Tongue (tissue), 2 donors: Measurements from ENCODE around the gene GCAT. TPM values are rescaled to one million over a fixed set of nuclear protein-coding genes. Genes with fewer than 3 reads are reported as not detected.

Experiments used
- DNase-seq: peaks from one replicate; pipeline ENCODE4 v3.0.0-alpha.2; 2015
- total RNA-seq: library from RNA; depleted of rRNA; stranded (reverse); fragments of >200 nt; gene quantifications from one replicate; pipeline ENCODE4 v1.2.3, GENCODE V29; 2014

Gene GCAT
- total RNA-seq, 1 donor from 2014 or later, result 16.7 TPM

DNA sequence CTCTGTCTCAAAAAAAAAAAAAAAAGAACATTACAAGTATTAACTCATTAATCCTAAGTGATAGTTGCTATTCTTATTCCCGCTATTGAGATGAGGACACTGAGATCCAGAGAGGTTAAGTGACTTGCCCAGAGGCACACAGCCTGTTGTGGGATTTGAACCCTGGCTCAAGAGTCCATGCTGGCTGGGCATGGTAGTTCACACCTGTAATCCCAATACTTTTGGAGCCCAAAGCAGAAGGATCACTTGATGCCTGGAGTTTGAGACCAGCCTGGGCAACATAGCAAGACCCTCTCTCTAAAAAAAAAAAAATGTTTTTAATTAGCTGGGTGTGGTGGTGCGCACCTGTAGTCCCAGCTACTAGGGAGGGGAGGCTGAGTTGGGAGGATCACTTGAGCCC lies 4.1 kb downstream of the GCAT start:
- DNase-seq, result no peak

GRCh38 chr22:37812869-37813678 lies 5.3 kb downstream of the GCAT start:
- no peak for DNase-seq

DNA sequence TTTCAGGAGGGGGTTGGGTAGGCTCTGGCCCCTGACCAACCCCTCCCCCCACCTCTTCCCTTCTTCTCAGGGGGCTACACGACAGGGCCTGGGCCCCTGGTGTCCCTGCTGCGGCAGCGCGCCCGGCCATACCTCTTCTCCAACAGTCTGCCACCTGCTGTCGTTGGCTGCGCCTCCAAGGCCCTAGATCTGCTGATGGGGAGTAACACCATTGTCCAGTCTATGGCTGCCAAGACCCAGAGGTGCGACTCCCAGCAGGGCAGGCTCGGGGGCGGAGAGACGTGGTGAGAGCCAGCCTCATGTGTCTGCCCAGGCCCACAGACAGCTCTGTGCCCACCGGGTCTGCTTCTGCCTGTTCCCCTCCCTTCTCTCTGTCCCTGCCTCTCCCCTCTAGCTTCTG lies 7.9 kb downstream of the GCAT start:
- DNase-seq, result no peak

- no peak for DNase-seq
Observed at GRCh38 chr22:37816543-37817180, 8.9 kb downstream of the GCAT start.

DNA sequence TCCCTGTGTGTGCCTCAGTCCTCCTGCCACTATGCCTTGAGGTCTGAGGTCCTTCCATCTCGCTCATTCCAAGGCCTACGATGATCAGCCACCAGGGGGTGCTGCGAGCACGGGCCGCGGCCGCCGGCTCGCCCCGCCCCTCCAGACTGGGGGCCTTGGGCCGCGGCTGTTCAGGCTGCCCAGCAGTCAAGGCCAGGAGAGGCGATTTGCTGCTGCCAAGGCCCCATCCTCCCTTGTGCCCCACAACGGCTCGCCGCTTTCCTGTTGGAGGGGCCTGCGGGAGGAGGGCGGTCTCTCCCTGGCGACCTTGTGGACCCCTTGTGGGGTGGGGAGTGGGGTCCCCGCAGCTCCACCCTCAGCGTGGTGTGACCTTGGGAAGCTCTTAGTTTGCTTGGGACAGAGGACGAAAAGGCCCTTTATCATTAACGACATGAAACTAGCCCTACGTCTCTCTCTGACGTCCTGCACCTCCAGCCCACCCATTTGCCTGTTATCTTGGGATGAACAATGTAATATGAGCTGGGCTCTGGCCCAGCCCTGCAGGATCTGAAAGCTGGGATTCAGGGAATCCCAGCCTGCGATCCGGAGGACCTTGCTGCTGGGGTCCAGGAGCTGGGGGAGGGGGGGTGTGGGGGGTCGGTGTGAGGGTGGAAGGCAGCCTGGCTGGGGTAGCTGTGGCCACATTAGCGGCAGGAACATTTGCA lies 10.1 kb downstream of the GCAT start:
- DNase-seq, result peak; percentile 90

DNA sequence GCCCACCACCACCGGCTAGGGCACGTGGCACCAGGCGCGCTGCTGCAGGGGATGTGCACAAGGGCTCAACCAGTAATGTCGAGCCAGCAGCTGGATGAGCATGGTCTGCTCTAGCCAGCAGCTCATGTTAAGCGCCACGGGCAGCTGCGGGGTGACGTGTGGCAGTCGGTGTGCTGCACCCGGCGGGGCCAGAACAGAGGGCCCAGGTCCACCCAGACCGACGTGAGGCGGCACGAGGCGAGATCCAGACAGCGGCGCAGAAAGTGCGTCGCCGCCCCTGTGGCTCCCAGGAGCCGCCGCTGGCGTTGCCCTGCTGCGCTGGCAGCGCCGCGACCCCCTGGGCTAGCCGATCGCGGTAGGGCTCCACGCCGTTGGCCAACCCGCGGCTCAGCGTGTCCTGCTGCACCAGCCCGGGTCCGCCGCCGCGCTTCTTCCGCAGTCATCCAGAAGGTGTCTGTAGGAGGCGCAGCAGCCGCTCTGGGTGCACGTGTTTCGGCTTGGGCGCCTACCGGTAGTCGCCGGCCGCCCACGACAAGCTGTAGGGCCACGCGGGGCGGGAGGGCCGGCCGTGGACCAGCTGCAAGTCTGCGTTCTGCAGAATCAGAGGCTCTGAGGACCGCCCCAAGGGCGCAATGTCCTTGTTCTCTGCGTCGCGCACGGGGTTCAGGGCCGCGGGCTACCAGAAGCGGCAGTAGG lies 10.8 kb downstream of the GCAT start:
- DNase-seq, result peak; percentile 79

DNA sequence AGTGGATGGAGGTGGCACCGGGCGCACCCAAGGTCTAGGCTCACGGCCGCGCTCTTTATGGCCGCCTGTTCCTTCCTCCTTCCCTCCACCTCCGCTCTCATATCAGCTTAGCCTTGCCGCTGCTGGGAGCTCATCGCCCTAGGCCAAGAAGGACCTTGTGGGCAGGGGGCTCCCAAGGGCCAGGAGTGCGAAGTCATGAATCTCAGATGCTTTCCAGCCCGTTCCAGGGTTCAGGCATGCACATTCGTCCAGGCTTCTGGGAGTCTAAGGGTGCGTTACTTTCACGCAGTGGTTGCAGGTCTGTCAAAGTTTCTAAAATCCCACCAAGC lies 11.3 kb downstream of the GCAT start:
- DNase-seq, result no peak

GRCh38 chr22:37820350-37820749 lies 12.6 kb downstream of the GCAT start:
- DNase-seq, result no peak

DNA sequence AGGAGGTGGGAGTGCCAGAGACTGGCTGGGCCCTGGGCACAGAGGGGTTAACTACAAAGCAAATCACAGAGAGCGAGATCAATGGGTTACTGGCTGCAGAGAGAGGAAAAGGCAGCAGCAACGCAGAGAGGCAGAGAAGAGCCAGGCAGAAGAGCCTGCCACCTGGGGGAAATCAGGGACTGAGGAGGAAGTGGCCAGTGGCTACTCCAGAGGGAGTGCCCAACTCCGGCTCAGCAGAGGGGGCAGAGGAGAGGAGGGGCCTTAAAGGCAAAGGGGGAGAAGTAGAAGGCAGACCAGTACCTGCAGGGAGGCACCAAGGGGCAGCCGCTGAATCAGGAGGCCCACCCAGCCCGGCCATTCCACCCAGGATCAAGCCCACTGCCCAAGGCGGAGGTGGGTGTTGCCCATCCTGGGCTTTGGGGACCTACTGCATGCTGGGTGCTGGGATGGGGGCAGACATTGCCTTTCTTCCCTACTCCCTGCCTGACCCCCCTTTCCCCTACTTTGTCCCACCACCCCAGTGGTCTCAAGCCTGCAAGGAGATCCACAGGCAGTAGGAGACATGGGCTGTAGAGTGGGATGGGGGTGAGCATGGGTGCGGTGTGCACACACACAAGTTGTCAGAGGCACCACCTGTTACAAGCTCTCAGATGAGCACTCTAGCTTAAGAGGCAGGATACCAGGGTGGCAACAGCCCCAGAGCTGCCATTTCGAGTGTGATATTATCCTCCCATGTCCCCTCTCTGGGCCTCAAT lies 14.5 kb downstream of the GCAT start:
- no peak for DNase-seq

DNA sequence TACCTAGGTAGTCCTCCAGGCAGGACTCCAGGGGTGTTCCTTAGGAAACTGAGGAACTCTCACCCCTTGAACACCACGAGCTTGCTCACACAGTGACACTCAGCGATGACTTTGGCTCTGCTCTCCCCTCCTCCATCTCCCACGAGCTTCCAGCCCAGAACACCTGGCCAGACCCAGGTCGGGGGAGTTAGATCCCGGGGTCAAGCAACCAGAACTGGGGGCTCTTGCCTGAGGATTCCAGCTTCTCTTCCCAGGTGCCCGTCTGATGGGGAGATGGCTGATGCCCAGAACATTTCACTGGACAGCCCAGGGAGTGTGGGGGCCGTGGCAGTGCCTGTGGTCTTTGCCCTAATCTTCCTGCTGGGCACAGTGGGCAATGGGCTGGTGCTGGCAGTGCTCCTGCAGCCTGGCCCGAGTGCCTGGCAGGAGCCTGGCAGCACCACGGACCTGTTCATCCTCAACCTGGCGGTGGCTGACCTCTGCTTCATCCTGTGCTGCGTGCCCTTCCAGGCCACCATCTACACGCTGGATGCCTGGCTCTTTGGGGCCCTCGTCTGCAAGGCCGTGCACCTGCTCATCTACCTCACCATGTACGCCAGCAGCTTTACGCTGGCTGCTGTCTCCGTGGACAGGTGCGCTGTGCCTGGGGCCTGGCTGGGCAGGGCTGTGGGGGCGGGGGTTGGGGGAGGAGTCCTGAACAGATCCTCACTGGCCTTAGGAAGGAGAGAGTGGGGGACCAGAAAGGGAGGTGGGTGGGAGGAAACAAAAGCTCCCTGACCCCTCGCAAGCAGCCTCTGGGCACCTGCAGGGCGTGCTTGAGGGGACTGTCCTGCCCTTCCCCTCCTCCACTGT lies 15.6 kb downstream of the GCAT start, which contains the start of gene GALR3:
Gene GALR3, plus strand, starts transcription at position 249 of the 852 bp plus-strand sequence. Its CDS starts 25 bp downstream, at position 274.
- no peak for DNase-seq

GRCh38 chr22:37824674-37825641 lies 17.2 kb downstream of the GCAT start:
- no peak for DNase-seq

GRCh38 chr22:37827056-37827455 lies 19.3 kb downstream of the GCAT start:
- DNase-seq, result peak; percentile 81

GRCh38 chr22:37830093-37830842 lies 22.5 kb downstream of the GCAT start:
- DNase-seq, result no peak

DNA sequence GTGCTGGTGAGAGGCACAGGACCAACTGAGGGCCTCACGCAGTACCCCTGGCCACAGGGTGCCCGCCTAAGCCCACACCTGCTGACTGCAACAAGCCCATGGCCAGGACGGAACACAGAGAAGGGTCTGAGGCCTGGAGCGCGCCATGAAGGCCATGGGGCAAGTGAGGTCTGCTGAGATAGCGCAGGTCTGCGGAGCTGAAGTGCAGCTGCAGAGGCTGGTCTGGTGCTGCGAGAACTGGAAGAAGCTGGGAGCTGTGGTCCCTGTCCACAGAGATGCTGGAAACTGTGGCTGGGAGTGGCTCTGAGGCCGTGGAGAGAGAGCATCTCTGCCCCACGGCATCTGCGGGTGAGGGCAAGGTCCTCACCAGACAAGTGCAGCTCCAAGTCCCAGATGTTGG lies 23.7 kb downstream of the GCAT start:
- no peak for DNase-seq

GRCh38 chr22:37832022-37832857 lies 24.5 kb downstream of the GCAT start:
- no peak for DNase-seq

- DNase-seq, result no peak
Observed at GRCh38 chr22:37842015-37842793, 34.5 kb downstream of the GCAT start.

- no peak for DNase-seq
Observed at GRCh38 chr22:37843741-37844089, 36.0 kb downstream of the GCAT start.
